Peyer's patch (tissue), 4 donors: Measurements from ENCODE around the gene CCDC12. TPM values are rescaled to one million over a fixed set of nuclear protein-coding genes. Genes with fewer than 3 reads are reported as not detected.
A peak's percentile ranks its signal among the peaks of the same experiment; 100 is the strongest.

Experiments used
- DNase-seq, 3 donors: peaks; one replicate each; pipeline ENCODE4 v3.0.0-alpha.2; 2017 to 2019
- H3K27ac ChIP-seq, 4 donors: fragments of 200-600 bp; sonication (generic); one replicate each; pipeline ENCODE4 v1.5.1; 2016 to 2019
- H3K27me3 ChIP-seq, 2 donors: fragments of 200-600 bp; sonication (generic); one replicate each; pipeline ENCODE4 v1.5.1; 2019
- H3K36me3 ChIP-seq, 3 donors: fragments of 200-600 bp; sonication (generic); one replicate each; pipeline ENCODE4 v1.5.1; 2016 to 2019
- H3K4me1 ChIP-seq, 4 donors: fragments of 200-600 bp; sonication (generic); one replicate each; pipeline ENCODE4 v1.5.1; 2016 to 2019
- H3K4me3 ChIP-seq, 4 donors: fragments of 200-600 bp; sonication (generic); 1 replicate in 3 of 4; 2 replicates in 1 of 4; pipeline ENCODE4 v1.5.1; 2016 to 2019; ENCODE audit warnings: mild to moderate bottlenecking in 1 of 4
- H3K9me3 ChIP-seq, 4 donors: fragments of 200-600 bp; sonication (generic); one replicate each; pipeline ENCODE4 v1.5.1; 2016 to 2019; ENCODE audit warnings: mild to moderate bottlenecking in 1 of 4
- POLR2A ChIP-seq, 2 donors: fragments of 450-650 bp; IDR thresholded peaks; one replicate each; pipeline ENCODE4 v1.5.1; 2017; ENCODE audit warnings: antibody characterized with exemption in 2 of 2, mild to moderate bottlenecking in 2 of 2, moderate library complexity in 2 of 2
- total RNA-seq, 4 donors: library from RNA; depleted of rRNA; stranded (reverse); fragments of >200 nt; gene quantifications; one replicate each; pipeline ENCODE4 v1.1.0, GENCODE V29; 2016
- TF ChIP-seq, protein P1 (sequence below), 6 experiments: fragments of 450-650 bp in 4 of 6; fragments of 200-600 bp in 2 of 6; sonication (generic) in 1 of 6; IDR thresholded peaks; one replicate each; pipeline ENCODE4 v1.5.1; 2017 to 2019; ENCODE audit warnings: antibody characterized with exemption in 6 of 6, mild to moderate bottlenecking in 3 of 6, moderate library complexity in 1 of 6

CCDC12 gene
- total RNA-seq, 4 donors from 2014 or later = 41.7 to 90.0 (median 59.2) TPM

DNA sequence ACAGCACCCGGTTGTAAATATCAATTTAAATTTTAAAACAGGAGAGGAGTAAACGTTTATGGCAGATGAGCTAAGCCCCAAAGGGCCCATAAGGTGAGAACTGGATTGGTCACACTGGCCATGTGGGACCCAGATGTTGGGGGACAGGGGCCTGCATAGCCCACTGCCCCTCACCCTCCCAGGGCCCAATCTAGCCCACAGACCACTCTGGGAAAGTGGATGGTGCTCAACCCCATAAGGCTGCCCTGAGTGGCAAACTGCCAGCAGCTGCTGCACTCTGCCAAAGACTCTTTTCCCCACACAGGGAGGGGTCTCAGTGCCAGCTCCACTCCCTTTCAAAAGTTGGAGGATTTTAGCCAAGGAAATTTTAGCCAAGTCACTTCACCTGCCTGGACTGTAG lies 42.5 kb downstream of the CCDC12 start:
- Histone ChIP-seq H3K9me3 (no peaks in the 10 kb centered on the region), H3K27me3 (no peaks in the 10 kb centered on the region), H3K4me3 (no peak overlapping the region), H3K27ac (peak overlapping the region; percentile 14 to 79 (median 60)), H3K36me3 (peaks cover 0 to 11% (median 0%) of the 10 kb centered on the region in 3 donors), H3K4me1 (peaks cover 36 to 88% (median 49%) of the 10 kb centered on the region in 4 donors)
- no peak for TF ChIP-seq POLR2A (IDR thresholded peaks at IDR 0.05)
- TF ChIP-seq, protein P1, sequence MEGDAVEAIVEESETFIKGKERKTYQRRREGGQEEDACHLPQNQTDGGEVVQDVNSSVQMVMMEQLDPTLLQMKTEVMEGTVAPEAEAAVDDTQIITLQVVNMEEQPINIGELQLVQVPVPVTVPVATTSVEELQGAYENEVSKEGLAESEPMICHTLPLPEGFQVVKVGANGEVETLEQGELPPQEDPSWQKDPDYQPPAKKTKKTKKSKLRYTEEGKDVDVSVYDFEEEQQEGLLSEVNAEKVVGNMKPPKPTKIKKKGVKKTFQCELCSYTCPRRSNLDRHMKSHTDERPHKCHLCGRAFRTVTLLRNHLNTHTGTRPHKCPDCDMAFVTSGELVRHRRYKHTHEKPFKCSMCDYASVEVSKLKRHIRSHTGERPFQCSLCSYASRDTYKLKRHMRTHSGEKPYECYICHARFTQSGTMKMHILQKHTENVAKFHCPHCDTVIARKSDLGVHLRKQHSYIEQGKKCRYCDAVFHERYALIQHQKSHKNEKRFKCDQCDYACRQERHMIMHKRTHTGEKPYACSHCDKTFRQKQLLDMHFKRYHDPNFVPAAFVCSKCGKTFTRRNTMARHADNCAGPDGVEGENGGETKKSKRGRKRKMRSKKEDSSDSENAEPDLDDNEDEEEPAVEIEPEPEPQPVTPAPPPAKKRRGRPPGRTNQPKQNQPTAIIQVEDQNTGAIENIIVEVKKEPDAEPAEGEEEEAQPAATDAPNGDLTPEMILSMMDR (IDR thresholded peaks at IDR 0.05) = no peak
- peak in 1 of 3 donors; percentile 11 for DNase-seq

DNA sequence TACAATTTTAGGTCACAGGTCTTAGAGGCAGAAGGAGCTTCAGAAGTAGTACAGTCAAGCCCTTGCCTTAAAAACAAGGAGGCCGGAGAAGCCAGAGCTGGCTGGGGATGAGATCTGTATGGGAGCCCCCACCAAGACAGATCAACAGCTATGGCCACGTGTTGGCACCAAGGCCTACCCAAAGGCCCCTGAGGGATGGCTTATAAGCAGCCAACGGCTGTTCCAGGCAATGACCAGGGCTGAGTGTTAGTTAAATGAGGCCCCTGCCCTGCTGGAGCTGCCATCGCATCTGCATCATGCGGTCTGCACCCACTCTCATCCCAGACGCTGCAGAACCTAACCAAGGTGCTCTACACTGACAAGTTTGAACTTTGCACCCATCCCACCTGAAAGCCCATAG lies 43.3 kb downstream of the CCDC12 start:
- TF ChIP-seq, protein P1 (IDR thresholded peaks at IDR 0.05) = no peak
- no peak for TF ChIP-seq POLR2A (IDR thresholded peaks at IDR 0.05)
- no peaks in the 10 kb centered on the region for H3K9me3 ChIP-seq
- H3K36me3 ChIP-seq = peaks cover 0 to 11% (median 0%) of the 10 kb centered on the region in 3 donors

DNA sequence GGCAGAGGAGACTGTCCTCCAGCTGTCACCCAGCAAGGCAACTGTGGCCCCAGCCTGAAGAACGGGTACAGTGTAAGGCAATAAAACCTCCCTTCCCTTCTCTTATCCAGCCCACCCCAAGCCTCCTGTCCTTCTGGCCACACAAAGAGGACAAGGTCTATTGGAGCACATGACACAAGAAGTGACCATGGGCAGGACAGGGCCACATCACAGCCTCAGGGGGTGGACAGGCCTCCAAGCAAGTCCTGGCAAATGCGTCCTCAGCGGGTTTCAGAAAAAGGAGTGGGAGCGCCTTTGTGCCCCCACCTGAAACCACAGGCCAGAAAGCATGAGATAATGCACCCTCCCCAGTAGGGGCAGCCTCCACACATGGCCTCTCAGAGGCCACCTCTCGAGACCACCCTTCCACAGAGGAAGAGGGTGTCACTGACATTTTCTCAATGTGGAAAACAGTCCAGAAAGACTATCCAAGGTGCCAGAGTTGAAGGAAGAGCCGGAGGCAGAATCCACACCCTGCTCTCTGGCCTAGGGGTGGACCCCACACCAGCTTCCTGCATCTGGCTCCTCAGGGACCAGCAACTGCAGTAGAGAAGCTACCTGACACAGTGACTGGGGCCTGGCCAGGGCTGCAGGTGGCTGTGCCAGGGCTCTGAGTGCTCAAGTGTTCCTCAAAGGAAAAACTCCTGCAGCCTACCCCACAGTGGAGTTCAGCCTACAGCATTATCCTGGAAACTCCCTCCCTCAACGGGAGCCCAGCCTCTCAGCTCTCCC lies 43.9 kb downstream of the CCDC12 start:
- Histone ChIP-seq H3K27me3 (no peaks in the 10 kb centered on the region), H3K9me3 (no peaks in the 10 kb centered on the region), H3K36me3 (peaks cover 0 to 6% (median 0%) of the 10 kb centered on the region in 3 donors), H3K4me3 (no peak overlapping the region), H3K27ac (peak overlapping the region; percentile 68 to 88 (median 78)), H3K4me1 (peaks cover 34 to 89% (median 51%) of the 10 kb centered on the region in 4 donors)
- DNase-seq = peak in 2 of 3 donors; percentile 57
- TF ChIP-seq POLR2A (IDR thresholded peaks at IDR 0.05) = no peak
- TF ChIP-seq, protein P1 (IDR thresholded peaks at IDR 0.05) = no peak

More for the DNA sequence above, 43.3 kb downstream of the CCDC12 start:
- peaks cover 33 to 87% (median 48%) of the 10 kb centered on the region in 4 donors for H3K4me1 ChIP-seq
- H3K27ac ChIP-seq = peak overlapping the region; percentile 68 to 88 (median 78)
- peak in 1 of 3 donors; percentile 24 for DNase-seq
- H3K27me3 ChIP-seq = no peaks in the 10 kb centered on the region
- H3K4me3 ChIP-seq = no peak overlapping the region

DNA sequence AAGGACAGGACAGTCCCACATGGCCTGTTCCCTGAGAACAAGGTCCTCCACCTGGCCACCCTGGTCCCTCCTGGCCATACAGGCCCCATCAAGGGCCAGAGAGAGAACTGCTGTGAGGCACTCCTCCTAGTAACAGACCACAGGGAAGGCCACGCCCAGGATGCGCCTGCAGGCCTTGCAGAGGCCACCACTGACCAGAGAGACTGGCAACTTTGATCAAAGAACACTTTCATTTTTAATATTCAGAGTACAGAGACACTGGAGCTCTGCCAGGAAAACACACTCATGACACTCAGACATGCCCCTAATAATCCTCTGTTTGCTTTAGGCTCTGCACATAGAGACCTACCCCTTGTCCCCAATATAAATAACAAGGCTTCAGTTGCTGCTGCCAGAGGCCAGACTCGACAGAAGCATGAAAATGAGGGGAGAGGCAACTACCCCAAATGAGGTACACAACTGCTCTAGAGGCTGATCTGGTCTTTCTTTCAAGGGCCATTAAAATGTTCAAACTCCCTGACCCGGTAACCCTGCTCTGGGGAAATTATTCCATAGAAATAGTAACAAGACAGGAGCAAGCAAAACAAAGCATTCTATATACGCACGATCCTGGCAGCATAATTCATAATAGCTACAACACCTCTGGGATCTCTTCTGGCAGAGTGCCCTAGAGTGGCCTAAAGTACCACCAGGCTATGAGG lies 44.8 kb downstream of the CCDC12 start:
- H3K27ac ChIP-seq = peak overlapping the region; percentile 68 to 88 (median 78)
- no peak overlapping the region for H3K4me3 ChIP-seq
- no peaks in the 10 kb centered on the region for H3K27me3 ChIP-seq
- TF ChIP-seq POLR2A (IDR thresholded peaks at IDR 0.05) = peak; percentile 54 to 62
- TF ChIP-seq, protein P1 (IDR thresholded peaks at IDR 0.05) = no peak
- peak; percentile 57 to 86 (median 86) for DNase-seq
- no peaks in the 10 kb centered on the region for H3K9me3 ChIP-seq
- H3K4me1 ChIP-seq = peaks cover 39 to 98% (median 59%) of the 10 kb centered on the region in 4 donors
- no peaks in the 10 kb centered on the region for H3K36me3 ChIP-seq

DNA sequence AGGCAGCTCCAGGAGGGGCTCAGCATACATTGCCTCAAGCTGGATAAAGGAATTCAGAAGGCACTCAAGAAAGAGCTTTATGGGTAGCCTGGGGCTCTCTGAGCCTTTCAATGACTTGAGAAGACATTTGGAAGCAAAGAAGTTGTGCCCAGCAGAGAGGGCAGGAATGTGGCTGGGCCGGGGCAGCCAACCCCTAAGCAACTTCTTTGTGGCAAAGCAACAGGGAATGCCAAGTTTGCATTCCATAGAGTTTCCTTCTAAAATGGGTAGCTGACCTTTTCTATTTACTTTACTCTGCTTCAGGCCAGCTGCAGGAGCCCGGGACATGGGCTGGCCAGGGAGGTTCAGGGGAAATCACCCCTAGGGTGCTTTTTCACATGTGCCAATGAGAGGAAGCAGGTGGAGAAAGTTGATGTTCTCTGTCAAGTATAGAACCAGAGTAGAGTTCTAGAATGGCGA lies 45.6 kb downstream of the CCDC12 start:
- Histone ChIP-seq H3K27ac (peak overlapping the region; percentile 68 to 88 (median 78)), H3K27me3 (no peaks in the 10 kb centered on the region), H3K4me3 (no peak overlapping the region), H3K9me3 (no peaks in the 10 kb centered on the region), H3K4me1 (peaks cover 45 to 99% (median 66%) of the 10 kb centered on the region in 4 donors), H3K36me3 (peaks cover 0 to 5% (median 0%) of the 10 kb centered on the region in 3 donors)
- TF ChIP-seq, protein P1 (IDR thresholded peaks at IDR 0.05) = no peak
- TF ChIP-seq POLR2A (IDR thresholded peaks at IDR 0.05) = no peak
- no peak for DNase-seq
